GM12865 (cell line): ENCODE measurements around the gene AKR1C4.

ENCODE experiments used
- DNase-seq: peaks from one replicate; pipeline ENCODE4 v3.0.0; 2010; ENCODE audit warnings: low read depth
- H3K4me3 ChIP-seq: 2 replicates; pipeline ENCODE4 v1.5.1; 2011; ENCODE audit warnings: mild to moderate bottlenecking, low read depth, low read length, control low read depth
- TF ChIP-seq, protein P1 (sequence below): IDR thresholded peaks from 2 replicates; pipeline ENCODE4 v1.5.1; 2011; ENCODE audit warnings: low read length, control low read depth, low read depth, inconsistent platforms; ENCODE audit not compliant: insufficient read depth; ENCODE audit errors: missing control alignments

AKR1C4 gene

DNA sequence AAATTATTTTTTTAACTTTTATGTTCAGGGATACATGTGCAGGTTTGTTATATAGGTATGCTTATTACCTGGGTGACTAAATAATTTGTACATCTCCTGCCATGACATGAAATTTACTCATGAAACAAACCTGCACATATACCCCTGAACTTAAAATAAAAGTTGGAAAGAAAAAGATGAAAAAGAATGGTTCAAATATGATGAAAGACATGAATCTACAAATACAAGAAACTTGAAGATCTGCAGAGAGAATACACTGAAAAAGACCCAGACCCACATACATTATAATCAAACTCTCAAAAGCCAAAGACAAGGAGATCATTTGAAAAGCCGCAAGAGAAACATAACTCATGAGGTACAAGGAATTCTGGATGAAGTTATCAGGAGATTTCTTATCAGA is 70.2 kb downstream of the AKR1C4 start:
- TF ChIP-seq, protein P1, sequence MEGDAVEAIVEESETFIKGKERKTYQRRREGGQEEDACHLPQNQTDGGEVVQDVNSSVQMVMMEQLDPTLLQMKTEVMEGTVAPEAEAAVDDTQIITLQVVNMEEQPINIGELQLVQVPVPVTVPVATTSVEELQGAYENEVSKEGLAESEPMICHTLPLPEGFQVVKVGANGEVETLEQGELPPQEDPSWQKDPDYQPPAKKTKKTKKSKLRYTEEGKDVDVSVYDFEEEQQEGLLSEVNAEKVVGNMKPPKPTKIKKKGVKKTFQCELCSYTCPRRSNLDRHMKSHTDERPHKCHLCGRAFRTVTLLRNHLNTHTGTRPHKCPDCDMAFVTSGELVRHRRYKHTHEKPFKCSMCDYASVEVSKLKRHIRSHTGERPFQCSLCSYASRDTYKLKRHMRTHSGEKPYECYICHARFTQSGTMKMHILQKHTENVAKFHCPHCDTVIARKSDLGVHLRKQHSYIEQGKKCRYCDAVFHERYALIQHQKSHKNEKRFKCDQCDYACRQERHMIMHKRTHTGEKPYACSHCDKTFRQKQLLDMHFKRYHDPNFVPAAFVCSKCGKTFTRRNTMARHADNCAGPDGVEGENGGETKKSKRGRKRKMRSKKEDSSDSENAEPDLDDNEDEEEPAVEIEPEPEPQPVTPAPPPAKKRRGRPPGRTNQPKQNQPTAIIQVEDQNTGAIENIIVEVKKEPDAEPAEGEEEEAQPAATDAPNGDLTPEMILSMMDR, result no peak
- no peak for DNase-seq
- no peak overlapping the region for H3K4me3 ChIP-seq

- TF ChIP-seq, protein P1, result no peak
- DNase-seq, result no peak
These were observed 71.6 kb downstream of the AKR1C4 start for GRCh38 chr10:5268234-5268633.

More at GRCh38 chr10:5268234-5268633, 71.6 kb downstream of the AKR1C4 start:
- no peak overlapping the region for H3K4me3 ChIP-seq
